Osteoblast (primary cell): ENCODE measurements around the gene BRAF. TPM values are rescaled to one million over a fixed set of nuclear protein-coding genes. Genes with fewer than 3 reads are reported as not detected.
A peak's percentile ranks its signal among the peaks of the same experiment; 100 is the strongest.
"Not testable (repeated sequence)": the region's sequence is repeated elsewhere in the genome, so short reads cannot be mapped to it uniquely, and the experiment has no call there.

Experiments
- DNase-seq: peaks from one replicate; pipeline ENCODE4 v3.0.0; 2011; ENCODE audit warnings: low spot score, mixed read lengths; ENCODE audit not compliant: insufficient read length; ENCODE audit errors: missing footprints
- H2AFZ ChIP-seq: 2 replicates; pipeline ENCODE4 v1.6.0; 2011; ENCODE audit warnings: mild to moderate bottlenecking, low read length
- H3K27ac ChIP-seq: 2 replicates; pipeline ENCODE4 v1.5.1; 2011; ENCODE audit warnings: mild to moderate bottlenecking, low read depth, low read length, moderate library complexity
- H3K27me3 ChIP-seq: 2 replicates; pipeline ENCODE4 v1.6.0; 2012; ENCODE audit warnings: mild to moderate bottlenecking, control low read depth, inconsistent platforms, low read length, moderate library complexity; ENCODE audit not compliant: insufficient read depth
- H3K36me3 ChIP-seq: 2 replicates; pipeline ENCODE4 v1.5.1; 2011; ENCODE audit warnings: mild to moderate bottlenecking, low read length, control low read depth, moderate library complexity; ENCODE audit not compliant: insufficient read depth
- H3K4me1 ChIP-seq: 2 replicates; pipeline ENCODE4 v1.5.1; 2011; ENCODE audit warnings: mild to moderate bottlenecking, low read length, control low read depth, moderate library complexity; ENCODE audit not compliant: insufficient read depth
- H3K4me2 ChIP-seq: 2 replicates; pipeline ENCODE4 v1.6.0; 2011; ENCODE audit warnings: mild to moderate bottlenecking, low read length; ENCODE audit not compliant: insufficient read depth
- H3K4me3 ChIP-seq: fragments of 200-600 bp; sonication (generic); 3 replicates; pipeline ENCODE4 v1.5.1; 2012; ENCODE audit warnings: mild to moderate bottlenecking, low read length, inconsistent platforms; ENCODE audit not compliant: insufficient read depth
- H3K79me2 ChIP-seq: 2 replicates; pipeline ENCODE4 v1.6.0; 2012; ENCODE audit warnings: mild to moderate bottlenecking, low read length, control low read depth, inconsistent platforms; ENCODE audit not compliant: insufficient read depth
- H3K9me3 ChIP-seq: 2 replicates; pipeline ENCODE4 v1.5.1; 2011; ENCODE audit warnings: low read depth, low read length, control low read depth
- H4K20me1 ChIP-seq: 2 replicates; pipeline ENCODE4 v1.6.0; 2012; ENCODE audit warnings: mild to moderate bottlenecking, low read length, control low read depth; ENCODE audit not compliant: insufficient read depth
- total RNA-seq: library from RNA; depleted of rRNA; stranded (reverse); fragments of >200 nt; gene quantifications from 2 replicates; pipeline ENCODE4 v1.2.3, GENCODE V29; 2012
- TF ChIP-seq, protein P1 (sequence below): IDR thresholded peaks from 2 replicates; pipeline ENCODE4 v1.5.1; 2011; ENCODE audit warnings: mild to moderate bottlenecking, low read depth, low read length, moderate library complexity; ENCODE audit errors: extremely low read depth

The BRAF gene
- total RNA-seq, 1 donor, result 30.0 TPM

DNA sequence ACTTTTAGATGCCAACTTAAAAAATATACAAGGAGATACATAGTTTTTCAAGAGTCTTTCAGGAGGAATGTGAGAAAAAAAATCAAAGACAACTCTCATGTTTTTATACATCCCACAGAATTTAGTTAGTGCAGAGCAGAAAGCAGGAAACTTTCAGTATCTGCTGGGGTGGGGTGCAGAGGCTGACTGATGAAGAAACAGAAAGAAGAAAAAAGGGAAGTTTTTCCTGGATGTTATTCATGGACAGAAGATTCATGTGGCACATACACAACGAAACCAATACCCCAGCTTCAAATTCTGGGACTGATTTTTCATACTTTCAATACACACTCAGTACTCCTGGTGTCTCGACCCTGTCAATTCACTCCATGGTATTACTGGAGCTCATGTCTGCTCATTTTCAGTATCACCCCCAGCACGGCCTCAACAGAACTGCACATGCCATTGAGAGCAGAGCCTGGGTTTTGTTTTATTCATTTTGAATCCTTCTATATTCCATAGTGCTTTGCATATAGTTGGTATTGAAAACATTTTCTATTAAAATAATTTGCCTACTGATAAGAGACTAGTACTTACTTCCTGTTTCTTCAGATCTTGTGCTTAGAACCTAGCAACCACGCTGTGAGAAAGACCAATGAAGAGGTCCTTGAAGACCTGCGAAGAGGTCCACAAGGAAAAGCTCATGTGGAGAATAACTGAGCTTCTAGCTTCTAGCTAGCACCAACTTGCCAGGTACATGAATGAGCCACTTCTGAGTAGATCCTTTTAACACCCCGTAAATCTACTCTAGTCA is 179.3 kb downstream of the BRAF start:
- Histone ChIP-seq H3K4me1 (no peaks in the 10 kb centered on the region), H3K4me3 (no peak overlapping the region), H3K4me2 (no peak overlapping the region), H3K79me2 (no peaks in the 10 kb centered on the region), H3K36me3 (no peaks in the 10 kb centered on the region), H4K20me1 (no peaks in the 10 kb centered on the region), H3K27ac (no peak overlapping the region), H2AFZ (no peak overlapping the region), H3K9me3 (no peaks in the 10 kb centered on the region), H3K27me3 (no peaks in the 10 kb centered on the region)
- no peak for DNase-seq
- TF ChIP-seq, protein P1, sequence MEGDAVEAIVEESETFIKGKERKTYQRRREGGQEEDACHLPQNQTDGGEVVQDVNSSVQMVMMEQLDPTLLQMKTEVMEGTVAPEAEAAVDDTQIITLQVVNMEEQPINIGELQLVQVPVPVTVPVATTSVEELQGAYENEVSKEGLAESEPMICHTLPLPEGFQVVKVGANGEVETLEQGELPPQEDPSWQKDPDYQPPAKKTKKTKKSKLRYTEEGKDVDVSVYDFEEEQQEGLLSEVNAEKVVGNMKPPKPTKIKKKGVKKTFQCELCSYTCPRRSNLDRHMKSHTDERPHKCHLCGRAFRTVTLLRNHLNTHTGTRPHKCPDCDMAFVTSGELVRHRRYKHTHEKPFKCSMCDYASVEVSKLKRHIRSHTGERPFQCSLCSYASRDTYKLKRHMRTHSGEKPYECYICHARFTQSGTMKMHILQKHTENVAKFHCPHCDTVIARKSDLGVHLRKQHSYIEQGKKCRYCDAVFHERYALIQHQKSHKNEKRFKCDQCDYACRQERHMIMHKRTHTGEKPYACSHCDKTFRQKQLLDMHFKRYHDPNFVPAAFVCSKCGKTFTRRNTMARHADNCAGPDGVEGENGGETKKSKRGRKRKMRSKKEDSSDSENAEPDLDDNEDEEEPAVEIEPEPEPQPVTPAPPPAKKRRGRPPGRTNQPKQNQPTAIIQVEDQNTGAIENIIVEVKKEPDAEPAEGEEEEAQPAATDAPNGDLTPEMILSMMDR, result no peak

DNA sequence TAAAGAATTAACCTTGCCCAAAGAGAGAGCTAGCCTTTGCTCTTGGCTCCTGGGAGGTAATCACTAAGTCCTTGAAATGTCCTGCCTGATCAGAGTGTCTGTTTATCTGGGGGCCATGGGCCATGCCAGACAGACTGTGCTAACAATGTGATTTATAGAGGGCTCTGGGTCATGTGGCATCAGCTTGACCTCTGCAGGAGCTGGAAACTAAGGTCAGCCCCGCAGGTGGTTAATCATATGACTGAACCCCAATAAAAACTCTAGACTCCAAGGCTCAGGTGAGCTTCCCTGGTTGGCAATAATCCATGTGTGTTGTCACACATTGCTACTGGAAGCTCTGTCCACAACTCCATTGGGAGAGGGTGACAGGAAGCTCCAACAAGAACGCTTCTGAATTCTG is 180.7 kb downstream of the BRAF start:
- H3K79me2 ChIP-seq, result no peaks in the 10 kb centered on the region
- no peak for DNase-seq
- no peak overlapping the region for H3K4me2 ChIP-seq
- H3K4me3 ChIP-seq, result no peak overlapping the region
- no peaks in the 10 kb centered on the region for H3K27me3 ChIP-seq
- H4K20me1 ChIP-seq, result no peaks in the 10 kb centered on the region
- H3K4me1 ChIP-seq, result no peaks in the 10 kb centered on the region
- no peak overlapping the region for H2AFZ ChIP-seq
- no peaks in the 10 kb centered on the region for H3K9me3 ChIP-seq
- peaks cover 7% of the 10 kb centered on the region for H3K36me3 ChIP-seq
- H3K27ac ChIP-seq, result no peak overlapping the region
- TF ChIP-seq, protein P1, result no peak

DNA sequence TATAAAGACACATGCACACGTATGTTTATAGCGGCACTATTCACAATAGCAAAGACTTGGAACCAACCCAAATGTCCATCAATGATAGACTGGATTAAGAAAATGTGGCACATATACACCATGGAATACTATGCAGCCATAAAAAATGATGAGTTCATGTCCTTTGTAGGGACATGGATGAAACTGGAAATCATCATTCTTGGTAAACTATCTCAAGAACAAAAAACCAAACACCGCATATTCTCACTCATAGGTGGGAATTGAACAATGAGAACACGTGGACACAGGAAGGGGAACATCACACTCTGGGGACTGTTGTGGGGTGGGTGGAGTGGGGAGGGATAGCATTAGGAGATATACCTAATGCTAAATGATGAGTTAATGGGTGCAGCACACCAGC is 181.5 kb downstream of the BRAF start:
- H3K27ac ChIP-seq, H3K4me1 ChIP-seq, DNase-seq, H2AFZ ChIP-seq, H3K4me2 ChIP-seq, H3K9me3 ChIP-seq, H3K4me3 ChIP-seq, H3K36me3 ChIP-seq, H3K27me3 ChIP-seq, H4K20me1 ChIP-seq, H3K79me2 ChIP-seq: not testable (repeated sequence)

DNA sequence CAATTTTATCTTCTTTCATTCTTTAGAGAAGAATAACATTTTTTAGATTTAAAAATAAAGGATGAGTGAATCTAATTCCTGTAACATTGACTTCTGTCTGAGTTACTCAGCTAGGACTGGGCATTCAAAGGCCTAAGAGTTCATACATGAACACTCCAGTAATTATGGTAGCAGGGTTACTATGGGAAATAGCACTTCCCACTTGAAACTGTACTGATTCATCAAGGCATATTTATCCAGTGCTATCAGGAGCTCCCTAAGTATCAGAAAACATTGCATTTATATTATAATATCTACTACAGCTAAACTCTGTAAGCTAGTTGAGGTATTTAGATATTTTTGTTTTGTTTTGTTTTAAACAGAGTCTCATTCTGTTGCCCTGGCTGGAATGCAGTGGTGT is 186.4 kb downstream of the BRAF start:
- no peaks in the 10 kb centered on the region for H3K79me2 ChIP-seq
- TF ChIP-seq, protein P1, result no peak
- H4K20me1 ChIP-seq, result no peaks in the 10 kb centered on the region
- H3K36me3 ChIP-seq, result peaks cover 7% of the 10 kb centered on the region
- H3K4me1 ChIP-seq, result peaks cover 4% of the 10 kb centered on the region
- H3K4me2 ChIP-seq, result no peak overlapping the region
- H3K4me3 ChIP-seq, result no peak overlapping the region
- DNase-seq, result peak; percentile 11
- H2AFZ ChIP-seq, result no peak overlapping the region
- H3K9me3 ChIP-seq, result no peaks in the 10 kb centered on the region
- H3K27me3 ChIP-seq, result no peaks in the 10 kb centered on the region
- H3K27ac ChIP-seq, result peak overlapping the region; percentile 52
